Sigmoid colon (tissue), 7 donors: ENCODE measurements around the gene OSCP1. TPM values are rescaled to one million over a fixed set of nuclear protein-coding genes. Genes with fewer than 3 reads are reported as not detected.

Experiments used
- DNase-seq: peaks from one replicate; pipeline ENCODE4 v3.0.0-alpha.2; 2019
- H3K27ac ChIP-seq, 4 donors: fragments of 200-600 bp; sonication (generic); one replicate each; pipeline ENCODE4 v1.5.1; 2016 to 2019; ENCODE audit warnings: mild to moderate bottlenecking in 1 of 4
- H3K27me3 ChIP-seq, 3 donors: fragments of 200-600 bp; sonication (generic); one replicate each; pipeline ENCODE4 v1.5.1; 2019; ENCODE audit warnings: mild to moderate bottlenecking in 1 of 3
- H3K36me3 ChIP-seq, 4 donors: fragments of 200-600 bp; sonication (generic); one replicate each; pipeline ENCODE4 v1.5.1; 2016 to 2019
- H3K4me1 ChIP-seq, 4 donors: fragments of 200-600 bp; sonication (generic); one replicate each; pipeline ENCODE4 v1.5.1; 2017 to 2019
- H3K4me3 ChIP-seq, 4 donors: fragments of 200-600 bp; sonication (generic); one replicate each; pipeline ENCODE4 v1.5.1; 2017 to 2019; ENCODE audit warnings: mild to moderate bottlenecking in 2 of 4, moderate library complexity in 1 of 4
- H3K9me3 ChIP-seq, 4 donors: fragments of 200-600 bp in 3 of 4; sonication (generic) in 3 of 4; one replicate each; pipeline versions ENCODE4 v1.5.1 to v1.6.1; 2013 to 2019
- EP300 ChIP-seq, 4 donors: sonication (generic); formaldehyde crosslinking; IDR thresholded peaks; one replicate each; pipeline ENCODE4 v1.6.1; 2017; ENCODE audit warnings: antibody characterized with exemption in 4 of 4
- POLR2A ChIP-seq, 2 donors: fragments of 450-650 bp; IDR thresholded peaks; one replicate each; pipeline ENCODE4 v1.6.1; 2016; ENCODE audit warnings: antibody characterized with exemption in 2 of 2, mild to moderate bottlenecking in 2 of 2, moderate library complexity in 2 of 2
- POLR2AphosphoS5 ChIP-seq, 4 donors: sonication (generic); formaldehyde crosslinking; IDR thresholded peaks; one replicate each; pipeline ENCODE4 v1.6.1; 2017; ENCODE audit warnings: antibody characterized with exemption in 4 of 4
- WGBS, 2 donors: extraction: QIAGEN DNeasy Blood & Tissue Kit; methylation state at CpG; one replicate each; pipeline ENCODE4 v1.1.7; 2013; 5-methylcytosine and 5-hydroxymethylcytosine counted together
- intact Hi-C: fragments of 100-400 bp; cut with DNase I; formaldehyde crosslinking; loops from one replicate; pipeline ENCODE4 v1.15.1; 2023
- polyA plus RNA-seq, 3 donors: library from polyadenylated mRNA; stranded (reverse); fragments of 200-250 nt; gene quantifications; one replicate each; pipeline ENCODE4 v1.2.3, GENCODE V29; 2013
- total RNA-seq, 4 donors: library from RNA; depleted of rRNA; stranded (reverse); fragments of >200 nt; gene quantifications; one replicate each; pipeline ENCODE4 v1.1.0, GENCODE V29; 2016
- TF ChIP-seq, protein P1 (sequence below), 4 experiments: fragments of 450-650 bp in 3 of 4; fragments of 200-600 bp in 1 of 4; IDR thresholded peaks; one replicate each; pipeline ENCODE4 v1.5.1; 2016 to 2019; ENCODE audit warnings: antibody characterized with exemption in 4 of 4, mild to moderate bottlenecking in 3 of 4, moderate library complexity in 2 of 4
- donor health status: healthy with polysubstance abuse.
- donor health status: Bipolar disorder and iron deficiency.
- donor health status: healthy.

The OSCP1 gene, protein sequence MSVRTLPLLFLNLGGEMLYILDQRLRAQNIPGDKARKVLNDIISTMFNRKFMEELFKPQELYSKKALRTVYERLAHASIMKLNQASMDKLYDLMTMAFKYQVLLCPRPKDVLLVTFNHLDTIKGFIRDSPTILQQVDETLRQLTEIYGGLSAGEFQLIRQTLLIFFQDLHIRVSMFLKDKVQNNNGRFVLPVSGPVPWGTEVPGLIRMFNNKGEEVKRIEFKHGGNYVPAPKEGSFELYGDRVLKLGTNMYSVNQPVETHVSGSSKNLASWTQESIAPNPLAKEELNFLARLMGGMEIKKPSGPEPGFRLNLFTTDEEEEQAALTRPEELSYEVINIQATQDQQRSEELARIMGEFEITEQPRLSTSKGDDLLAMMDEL
- 10 to 100 TPM; 10.2 to 15.3 (median 10.7) TPM for total RNA-seq
- polyA plus RNA-seq = 1 to 10 TPM in 2 of 3 donors, not detected in 1; 1.8 to 3.7 TPM

DNA sequence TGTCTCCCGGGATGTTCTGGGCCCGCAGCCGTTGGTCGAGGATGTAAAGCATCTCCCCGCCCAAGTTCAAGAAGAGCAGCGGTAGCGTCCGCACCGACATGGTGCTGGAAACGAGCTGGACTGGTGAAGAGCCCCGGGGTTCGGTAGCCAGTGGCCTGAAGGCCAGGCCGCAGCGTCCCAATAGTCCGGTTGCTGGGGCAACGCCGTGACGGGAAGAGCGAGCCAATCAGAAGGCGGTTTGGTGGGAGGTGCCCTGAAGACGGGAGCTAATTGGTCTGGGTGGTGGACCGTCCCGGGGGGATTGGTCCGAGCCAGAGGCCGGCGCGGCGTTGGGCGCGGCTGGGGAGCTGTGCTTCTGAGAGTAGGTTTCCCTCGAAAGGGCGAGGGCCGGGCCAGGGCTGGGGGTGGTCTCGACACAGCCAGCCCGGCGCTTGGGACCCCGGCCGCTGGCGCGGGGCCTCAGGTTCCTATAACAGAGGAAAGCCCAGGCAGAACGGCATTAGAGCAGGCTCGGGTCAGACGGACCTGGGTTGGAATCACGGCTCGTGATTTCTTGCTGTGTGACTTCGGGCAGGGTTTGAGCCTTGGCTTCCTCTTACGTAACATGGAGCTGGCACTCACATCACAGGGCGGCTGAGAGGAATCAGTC is at the start of gene OSCP1:
Gene OSCP1 (minus strand): TSS at position 182 of the 649 bp plus-strand sequence. CDS start 82 bp downstream, at position 100.
- 1% methylated on average over 48 of the region's 48 CpGs for WGBS, 2 donors
- peak; percentile 95 to 98 (median 97) for TF ChIP-seq POLR2AphosphoS5 (IDR thresholded peaks at IDR 0.05)
- TF ChIP-seq, protein P1, sequence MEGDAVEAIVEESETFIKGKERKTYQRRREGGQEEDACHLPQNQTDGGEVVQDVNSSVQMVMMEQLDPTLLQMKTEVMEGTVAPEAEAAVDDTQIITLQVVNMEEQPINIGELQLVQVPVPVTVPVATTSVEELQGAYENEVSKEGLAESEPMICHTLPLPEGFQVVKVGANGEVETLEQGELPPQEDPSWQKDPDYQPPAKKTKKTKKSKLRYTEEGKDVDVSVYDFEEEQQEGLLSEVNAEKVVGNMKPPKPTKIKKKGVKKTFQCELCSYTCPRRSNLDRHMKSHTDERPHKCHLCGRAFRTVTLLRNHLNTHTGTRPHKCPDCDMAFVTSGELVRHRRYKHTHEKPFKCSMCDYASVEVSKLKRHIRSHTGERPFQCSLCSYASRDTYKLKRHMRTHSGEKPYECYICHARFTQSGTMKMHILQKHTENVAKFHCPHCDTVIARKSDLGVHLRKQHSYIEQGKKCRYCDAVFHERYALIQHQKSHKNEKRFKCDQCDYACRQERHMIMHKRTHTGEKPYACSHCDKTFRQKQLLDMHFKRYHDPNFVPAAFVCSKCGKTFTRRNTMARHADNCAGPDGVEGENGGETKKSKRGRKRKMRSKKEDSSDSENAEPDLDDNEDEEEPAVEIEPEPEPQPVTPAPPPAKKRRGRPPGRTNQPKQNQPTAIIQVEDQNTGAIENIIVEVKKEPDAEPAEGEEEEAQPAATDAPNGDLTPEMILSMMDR (IDR thresholded peaks at IDR 0.05) = no peak
- no peak for TF ChIP-seq EP300 (IDR thresholded peaks at IDR 0.05)
- TF ChIP-seq POLR2A (IDR thresholded peaks at IDR 0.05) = peak; percentile 87 to 93
- Histone ChIP-seq H3K4me1 (peaks cover 0 to 21% (median 14%) of the 10 kb centered on the region in 4 donors), H3K27ac (peak within 1 kb of the TSS; percentile 93 to 97 (median 96)), H3K4me3 (peak within 1 kb of the TSS; percentile 56 to 80 (median 61)), H3K36me3 (peaks cover 3 to 14% (median 9%) of the 10 kb centered on the region in 4 donors), H3K9me3 (no peaks in the 10 kb centered on the region), H3K27me3 (no peaks in the 10 kb centered on the region)
- intact Hi-C loops = no loop called here
- DNase-seq = peak; percentile 98

DNA sequence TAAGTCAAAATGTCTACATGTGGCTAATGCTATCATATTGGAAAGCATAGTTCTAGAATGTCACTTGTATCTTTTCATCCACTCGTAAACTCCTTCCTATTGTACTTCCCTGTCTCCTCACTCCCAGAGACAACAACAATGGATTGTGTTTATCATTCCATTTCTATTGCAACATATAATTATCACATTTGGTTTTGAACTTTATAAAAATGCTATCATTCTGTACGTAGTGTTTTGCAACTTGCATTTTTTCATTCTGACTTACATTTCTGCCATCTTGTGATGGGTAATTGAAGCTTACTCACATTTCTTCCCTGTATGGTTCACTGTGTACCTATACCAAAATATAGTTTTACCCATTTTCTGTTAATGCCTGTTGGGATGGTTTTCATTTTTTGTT is 47.0 kb upstream of the OSCP1 start:
- no peaks in the 10 kb centered on the region for H3K36me3 ChIP-seq
- no peak for TF ChIP-seq POLR2AphosphoS5 (IDR thresholded peaks at IDR 0.05)
- no peak for TF ChIP-seq EP300 (IDR thresholded peaks at IDR 0.05)
- TF ChIP-seq, protein P1 (IDR thresholded peaks at IDR 0.05) = no peak
- intact Hi-C loops = no loop called here
- H3K4me3 ChIP-seq = no peak overlapping the region
- no peak for DNase-seq
- no peaks in the 10 kb centered on the region for H3K27me3 ChIP-seq
- H3K4me1 ChIP-seq = no peaks in the 10 kb centered on the region
- no peak overlapping the region for H3K27ac ChIP-seq
- no peaks in the 10 kb centered on the region for H3K9me3 ChIP-seq
- 79 to 91% methylated on average over 2 of the region's 2 CpGs for WGBS, 2 donors

DNA sequence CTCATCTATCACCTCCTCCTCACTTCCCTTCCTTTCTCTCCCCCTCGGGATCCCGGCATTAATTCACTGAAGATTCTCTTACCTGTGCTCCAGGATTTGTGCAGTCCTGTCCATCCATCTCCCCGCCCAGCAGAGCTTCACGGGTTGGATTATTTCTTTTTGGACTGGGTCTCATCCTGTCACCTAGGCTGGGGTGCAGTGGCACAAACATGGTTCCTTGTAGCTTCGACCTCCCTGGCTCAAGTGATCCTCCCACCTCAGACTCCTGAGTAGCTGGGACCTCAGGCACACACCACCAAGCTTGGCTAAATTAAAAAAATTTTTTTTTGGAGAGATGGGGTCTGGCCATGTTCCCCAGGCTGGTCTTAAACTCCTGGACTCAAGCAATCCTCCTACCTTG is 44.7 kb upstream of the OSCP1 start:
- H3K4me1 ChIP-seq = no peaks in the 10 kb centered on the region
- intact Hi-C loops = no loop called here
- DNase-seq = peak; percentile 21
- 77 to 88% methylated on average over 5 of the region's 5 CpGs for WGBS, 2 donors
- no peaks in the 10 kb centered on the region for H3K9me3 ChIP-seq
- no peak for TF ChIP-seq POLR2AphosphoS5 (IDR thresholded peaks at IDR 0.05)
- TF ChIP-seq, protein P1 (IDR thresholded peaks at IDR 0.05) = no peak
- no peak for TF ChIP-seq EP300 (IDR thresholded peaks at IDR 0.05)
- no peak for TF ChIP-seq POLR2A (IDR thresholded peaks at IDR 0.05)
- H3K36me3 ChIP-seq = no peaks in the 10 kb centered on the region
- no peak overlapping the region for H3K4me3 ChIP-seq
- no peaks in the 10 kb centered on the region for H3K27me3 ChIP-seq
- H3K27ac ChIP-seq = no peak overlapping the region

DNA sequence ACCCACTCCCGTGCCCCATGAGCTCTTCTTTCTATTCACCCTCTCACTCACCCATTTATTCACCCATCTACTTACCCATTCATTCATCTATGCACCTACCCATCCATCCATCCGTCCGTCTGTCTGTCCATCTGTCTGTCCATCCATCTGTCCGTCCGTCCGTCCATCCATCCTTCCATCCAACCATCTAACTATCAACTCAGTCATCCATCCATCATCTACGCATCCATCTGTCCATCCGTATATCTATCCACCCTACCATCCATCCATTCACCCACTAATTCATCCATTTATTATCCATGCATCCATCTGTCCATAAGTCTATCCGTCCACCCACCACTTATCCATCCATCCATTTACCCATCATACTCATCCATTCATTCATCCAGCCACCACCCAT is 43.3 kb upstream of the OSCP1 start:
- intact Hi-C loops = no loop called here
- Histone ChIP-seq H3K27me3 (no peaks in the 10 kb centered on the region), H3K27ac (no peak overlapping the region), H3K36me3 (no peaks in the 10 kb centered on the region), H3K4me3 (no peak overlapping the region), H3K4me1 (no peaks in the 10 kb centered on the region), H3K9me3 (no peaks in the 10 kb centered on the region)
- WGBS, 2 donors = 87 to 91% methylated on average over 9 of the region's 9 CpGs
- TF ChIP-seq EP300 (IDR thresholded peaks at IDR 0.05) = no peak
- TF ChIP-seq, protein P1 (IDR thresholded peaks at IDR 0.05) = no peak
- no peak for TF ChIP-seq POLR2AphosphoS5 (IDR thresholded peaks at IDR 0.05)
- TF ChIP-seq POLR2A (IDR thresholded peaks at IDR 0.05) = no peak
- DNase-seq = peak; percentile 25
